Panc1 (cell line): ENCODE results near the gene DCAF4L1.

Source experiments
- CTCF ChIP-seq: fragments of 450-650 bp; IDR thresholded peaks from 2 replicates; pipeline ENCODE4 v1.5.1; 2017; ENCODE audit warnings: mild to moderate bottlenecking
- SIN3A ChIP-seq: IDR thresholded peaks from 2 replicates; pipeline ENCODE4 v1.6.1; 2012; ENCODE audit warnings: low read depth, mild to moderate bottlenecking, low read length, moderate library complexity, borderline replicate concordance; ENCODE audit not compliant: insufficient read depth
- TCF7L2 ChIP-seq: IDR thresholded peaks from 2 replicates; pipeline ENCODE4 v1.6.1; 2011; ENCODE audit warnings: mild to moderate bottlenecking, low read depth, low read length, inconsistent platforms

GRCh38 chr4:41935652-41936021, 45.9 kb upstream of the DCAF4L1 start:
- no peak for TF ChIP-seq CTCF
- TF ChIP-seq TCF7L2 = no peak
- no peak for TF ChIP-seq SIN3A
